Large intestine (tissue), 3 donors: ENCODE data around the gene DCUN1D4. TPM values are rescaled to one million over a fixed set of nuclear protein-coding genes. Genes with fewer than 3 reads are reported as not detected.

ENCODE experiments used
- DNase-seq, 2 donors: peaks; one replicate each; pipeline versions ENCODE4 v3.0.0 to v3.0.0-alpha.2; 2013
- H3K27ac ChIP-seq: one replicate; pipeline ENCODE4 v1.5.1; 2013; ENCODE audit warnings: low read length
- H3K27me3 ChIP-seq: 2 replicates; pipeline ENCODE4 v1.6.1; 2013; ENCODE audit warnings: low read length; ENCODE audit not compliant: control insufficient read depth, insufficient read depth
- H3K36me3 ChIP-seq: 2 replicates; pipeline ENCODE4 v1.6.1; 2013; ENCODE audit warnings: low read length; ENCODE audit not compliant: control insufficient read depth, insufficient read depth
- H3K4me1 ChIP-seq: one replicate; pipeline ENCODE4 v1.6.1; 2013; ENCODE audit warnings: low read length; ENCODE audit not compliant: control insufficient read depth, insufficient read depth
- H3K4me3 ChIP-seq: one replicate; pipeline ENCODE4 v1.5.1; 2013; ENCODE audit warnings: low read length
- H3K9me3 ChIP-seq: one replicate; pipeline ENCODE4 v1.6.1; 2013; ENCODE audit warnings: mild to moderate bottlenecking, low read depth, low read length, moderate library complexity; ENCODE audit not compliant: control insufficient read depth
- WGBS: methylation state at CpG from one replicate; pipeline ENCODE4 v1.1.5; 2013; ENCODE audit warnings: low lambda C conversion rate; ENCODE audit not compliant: insufficient coverage; 5-methylcytosine and 5-hydroxymethylcytosine counted together
- polyA plus RNA-seq: library from polyadenylated mRNA; unstranded; fragments of 120-200 nt; gene quantifications from one replicate; pipeline ENCODE4 v1.2.1, GENCODE V29; 2013

DCUN1D4 gene
- polyA plus RNA-seq, 1 donor: 44.1 TPM

DNA sequence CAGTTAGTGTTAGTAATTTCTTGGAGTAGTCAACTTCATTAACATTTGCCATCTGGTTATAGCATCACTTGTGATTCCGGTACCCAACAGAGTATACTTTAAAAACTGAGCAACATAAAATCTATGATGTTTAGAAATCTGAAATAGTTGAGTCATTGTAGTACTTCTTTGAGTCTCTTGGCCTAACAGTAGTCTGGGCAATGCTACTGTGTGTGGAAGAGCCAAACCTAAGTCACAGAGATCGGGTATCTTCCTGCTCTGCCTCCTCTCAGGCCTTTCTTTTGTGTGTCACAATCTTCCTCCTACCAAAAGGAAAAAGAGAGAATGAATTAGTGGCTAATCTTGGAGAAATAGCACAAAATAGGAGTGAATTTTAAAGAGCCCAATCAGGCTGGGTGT is 25.5 kb downstream of the DCUN1D4 start:
- no peaks in the 10 kb centered on the region for H3K4me1 ChIP-seq
- no peaks in the 10 kb centered on the region for H3K9me3 ChIP-seq
- no peak overlapping the region for H3K4me3 ChIP-seq
- DNase-seq: no peak
- H3K36me3 ChIP-seq: peaks cover 64% of the 10 kb centered on the region
- no peak overlapping the region for H3K27ac ChIP-seq
- no CpG with 5 or more reads among the region's 2 CpGs for WGBS
- H3K27me3 ChIP-seq: no peaks in the 10 kb centered on the region

DNA sequence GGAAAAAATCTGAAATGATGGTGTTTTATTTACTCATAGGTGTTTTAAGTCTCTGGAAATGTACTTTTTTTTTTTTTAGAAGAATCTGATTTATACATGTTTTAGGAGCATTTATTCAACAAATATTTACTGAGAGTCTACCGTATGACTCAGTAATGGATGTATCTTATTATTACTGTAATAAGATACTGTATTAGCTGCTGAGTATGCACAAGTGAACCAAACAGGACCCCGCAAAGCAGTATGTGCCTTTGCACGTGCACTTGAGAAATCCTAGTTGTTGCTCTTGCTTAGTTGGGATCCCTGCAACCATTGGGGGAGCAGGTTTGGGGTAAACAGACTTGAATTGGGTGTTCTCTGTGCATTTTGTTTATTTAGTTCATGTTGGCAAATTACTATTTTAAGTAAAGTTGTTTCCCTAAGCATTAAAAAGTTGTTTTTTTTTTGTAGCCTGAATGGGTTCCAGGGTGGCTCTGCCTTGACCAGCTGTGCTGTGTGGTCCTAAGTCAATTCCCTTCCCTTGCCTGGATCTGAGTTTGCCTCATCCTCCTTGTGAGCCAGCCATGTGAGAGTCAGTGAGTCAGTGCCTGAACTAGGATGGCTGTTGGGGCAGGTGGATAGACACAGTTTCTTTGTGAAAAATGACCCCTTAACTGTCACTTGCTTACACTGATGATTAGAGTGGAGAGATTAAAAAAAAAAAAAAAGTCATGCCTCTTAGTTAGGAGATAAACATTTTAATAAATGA is 27.7 kb downstream of the DCUN1D4 start:
- no peak for DNase-seq
- Histone ChIP-seq H3K36me3 (peaks cover 58% of the 10 kb centered on the region), H3K4me3 (no peak overlapping the region), H3K9me3 (no peaks in the 10 kb centered on the region), H3K27ac (no peak overlapping the region), H3K27me3 (no peaks in the 10 kb centered on the region), H3K4me1 (no peaks in the 10 kb centered on the region)
- WGBS: no CpG with 5 or more reads among the region's 3 CpGs

DNA sequence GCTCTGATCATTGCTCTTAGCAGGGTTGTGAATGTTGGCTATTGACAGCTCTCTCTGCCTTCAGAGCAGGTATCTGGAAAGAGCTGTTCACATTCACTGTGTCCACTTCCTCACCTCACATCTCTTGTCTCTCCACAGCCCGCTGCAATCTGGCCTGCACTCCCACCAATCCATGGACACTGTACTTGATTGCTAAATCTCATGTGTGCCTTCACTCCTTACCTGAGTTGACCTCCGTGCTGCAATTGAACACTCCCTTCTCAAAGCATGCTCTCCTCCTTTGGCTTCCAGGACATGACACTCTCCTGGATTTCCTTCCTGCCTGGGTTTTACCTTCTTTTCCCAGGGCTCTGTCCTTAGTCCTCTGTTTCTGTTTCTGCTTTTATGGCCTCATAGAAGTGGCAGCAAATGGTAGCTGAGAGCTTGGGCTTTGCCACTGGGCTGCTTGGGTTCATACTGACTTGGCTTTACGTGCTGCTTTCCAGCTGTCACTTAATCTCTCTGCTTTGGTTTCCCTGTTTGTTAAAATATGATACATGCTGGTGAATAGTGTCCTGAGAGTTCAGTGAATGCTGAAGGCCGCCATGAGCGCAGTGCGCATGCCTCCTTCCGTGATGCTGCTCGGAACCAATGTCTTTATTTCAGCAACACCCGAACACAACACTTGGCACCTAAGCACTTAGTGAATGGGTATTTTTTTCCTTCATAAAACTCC is 29.5 kb downstream of the DCUN1D4 start:
- Histone ChIP-seq H3K4me1 (no peaks in the 10 kb centered on the region), H3K27ac (no peak overlapping the region), H3K36me3 (peaks cover 58% of the 10 kb centered on the region), H3K9me3 (no peaks in the 10 kb centered on the region), H3K27me3 (no peaks in the 10 kb centered on the region), H3K4me3 (no peak overlapping the region)
- no peak for DNase-seq
- 73% methylated on average over 2 of the region's 9 CpGs for WGBS

DNA sequence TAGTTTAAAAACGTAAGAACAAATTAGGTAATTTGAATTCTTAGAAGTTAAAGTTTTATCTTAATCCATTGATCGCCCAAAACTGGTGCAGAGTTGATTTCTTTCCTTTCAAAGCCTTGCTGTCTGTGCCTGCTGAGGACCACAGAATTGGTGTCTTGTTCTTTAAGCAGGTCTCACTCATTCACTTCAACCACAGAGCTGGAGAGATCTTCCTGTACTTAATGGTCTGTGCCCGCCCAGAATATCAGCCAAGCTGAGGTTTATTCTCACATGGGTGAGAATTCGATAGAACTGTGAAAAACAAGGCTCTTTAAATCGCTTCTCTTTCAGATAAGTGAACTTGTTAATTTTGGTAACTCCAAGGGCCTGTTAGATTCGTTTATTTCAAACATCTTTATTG is 31.6 kb downstream of the DCUN1D4 start:
- WGBS: 100% methylated on average over 2 of the region's 6 CpGs
- H3K4me3 ChIP-seq: no peak overlapping the region
- H3K4me1 ChIP-seq: no peaks in the 10 kb centered on the region
- no peaks in the 10 kb centered on the region for H3K27me3 ChIP-seq
- H3K36me3 ChIP-seq: peaks cover 62% of the 10 kb centered on the region
- no peak overlapping the region for H3K27ac ChIP-seq
- DNase-seq: no peak
- no peaks in the 10 kb centered on the region for H3K9me3 ChIP-seq

DNA sequence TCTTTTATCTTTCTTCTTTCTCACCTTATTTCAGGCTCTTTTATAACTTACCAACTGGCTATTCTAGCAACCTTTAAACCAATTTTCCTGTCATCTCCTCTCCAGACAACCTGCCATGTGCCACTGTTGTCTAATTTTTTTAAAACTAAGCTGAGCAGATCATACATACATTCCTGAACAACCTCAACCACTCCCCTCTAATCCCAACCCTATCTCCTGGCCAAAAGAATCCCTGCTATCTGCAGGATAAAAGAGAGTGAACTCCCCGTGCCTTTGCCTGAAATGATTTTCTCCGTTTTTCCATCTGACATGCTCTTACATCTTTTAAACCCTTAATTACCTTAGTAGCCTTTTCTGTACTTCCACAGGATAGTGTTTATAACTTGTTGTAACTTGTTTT is 35.5 kb downstream of the DCUN1D4 start:
- H3K27ac ChIP-seq: no peak overlapping the region

DNA sequence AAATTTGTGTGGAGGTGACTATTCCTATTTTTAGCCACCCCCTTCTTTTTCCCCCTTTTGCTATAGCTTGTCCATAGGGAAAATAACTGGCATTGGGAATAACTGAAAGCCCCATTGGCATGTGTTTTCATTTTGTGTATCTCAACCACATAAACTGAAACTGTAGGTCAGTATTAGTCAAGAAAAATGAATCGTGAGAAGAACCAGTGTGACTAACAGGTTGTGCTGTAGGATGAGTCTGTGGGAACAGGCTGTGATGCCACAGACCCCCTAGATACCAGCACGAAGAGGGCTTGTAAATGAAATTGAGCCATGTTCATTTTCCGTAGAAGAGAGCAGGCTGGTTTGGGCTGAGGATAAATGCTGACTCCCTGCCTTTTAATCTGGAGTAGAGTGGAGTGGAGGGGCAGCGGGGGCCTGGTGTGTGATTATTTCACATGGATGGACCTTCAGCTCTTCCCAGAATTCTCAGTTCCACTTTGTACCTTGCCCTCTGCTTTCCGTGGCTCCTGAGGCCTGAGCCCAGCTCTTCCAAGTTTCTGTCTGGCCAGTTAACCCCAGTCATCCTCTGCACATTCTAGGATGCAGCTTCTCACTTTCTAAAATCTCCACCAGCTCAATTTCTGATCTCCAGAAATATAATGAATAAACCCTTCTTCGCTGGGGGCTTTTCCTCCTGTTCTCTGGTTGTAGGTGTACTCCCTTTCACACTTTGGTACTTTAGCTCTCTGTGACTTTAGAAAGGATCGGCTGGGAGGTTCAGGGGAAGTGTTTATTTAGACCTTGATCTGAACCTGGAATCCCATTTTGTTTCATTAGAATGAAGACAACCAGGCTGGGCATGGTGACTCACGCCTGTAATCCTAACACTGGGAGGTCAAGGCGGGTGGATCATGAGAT is 37.3 kb downstream of the DCUN1D4 start:
- Histone ChIP-seq H3K36me3 (peaks cover 36% of the 10 kb centered on the region), H3K4me3 (no peak overlapping the region), H3K27me3 (no peaks in the 10 kb centered on the region), H3K9me3 (no peaks in the 10 kb centered on the region), H3K27ac (peak overlapping the region; percentile 82), H3K4me1 (peaks cover 9% of the 10 kb centered on the region)
- WGBS: 43% methylated on average over 2 of the region's 9 CpGs
- DNase-seq: peak; percentile 71 to 88

More for the DNA sequence above, 35.5 kb downstream of the DCUN1D4 start:
- no peak overlapping the region for H3K4me3 ChIP-seq
- peaks cover 42% of the 10 kb centered on the region for H3K36me3 ChIP-seq
- no CpG with 5 or more reads among the region's 2 CpGs for WGBS
- H3K9me3 ChIP-seq: no peaks in the 10 kb centered on the region
- DNase-seq: no peak
- no peaks in the 10 kb centered on the region for H3K27me3 ChIP-seq
- peaks cover 9% of the 10 kb centered on the region for H3K4me1 ChIP-seq

DNA sequence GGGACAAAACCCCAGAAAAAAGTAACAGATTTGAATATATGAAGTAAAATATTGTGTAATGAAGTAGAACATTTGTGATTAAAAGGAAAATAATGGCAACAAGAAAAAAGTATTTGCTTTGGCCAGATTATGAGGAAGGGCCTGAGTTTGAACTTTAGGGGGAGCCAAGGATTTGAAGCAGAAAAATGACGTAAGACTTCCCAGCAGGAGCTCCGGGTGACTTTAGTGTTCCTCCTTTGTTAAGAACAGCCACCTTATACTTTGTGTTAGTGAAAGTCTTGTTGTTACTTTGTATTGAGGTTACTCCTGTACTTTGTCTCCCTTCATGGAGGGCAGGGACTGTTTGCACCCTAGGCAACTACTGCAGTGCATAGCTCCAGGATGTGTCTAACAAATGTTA is 41.1 kb downstream of the DCUN1D4 start:
- Histone ChIP-seq H3K9me3 (no peaks in the 10 kb centered on the region), H3K36me3 (peaks cover 33% of the 10 kb centered on the region), H3K4me1 (peaks cover 9% of the 10 kb centered on the region), H3K27ac (no peak overlapping the region), H3K27me3 (no peaks in the 10 kb centered on the region), H3K4me3 (no peak overlapping the region)
- no CpG with 5 or more reads among the region's 2 CpGs for WGBS
- DNase-seq: no peak

DNA sequence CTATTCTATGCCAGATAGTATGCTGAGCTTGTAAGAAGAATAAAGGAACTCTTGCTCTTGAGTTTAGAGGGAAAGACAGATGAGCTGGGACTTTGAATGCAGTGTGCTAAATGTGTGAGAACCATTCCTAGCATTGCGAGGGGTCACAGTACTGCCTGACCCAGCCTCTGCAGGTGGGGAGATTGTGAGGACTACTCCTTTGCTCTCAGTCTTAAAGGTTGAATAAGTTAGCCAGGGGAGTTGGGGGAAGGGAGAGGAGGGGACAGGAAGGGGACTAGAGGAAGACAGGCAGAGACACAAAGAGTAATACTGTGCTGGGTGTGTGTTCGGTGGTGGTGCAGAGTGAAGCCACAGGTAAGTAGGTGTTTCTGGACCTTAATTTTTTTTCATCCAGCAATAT is 41.7 kb downstream of the DCUN1D4 start:
- Histone ChIP-seq H3K4me3 (no peak overlapping the region), H3K27me3 (no peaks in the 10 kb centered on the region), H3K9me3 (no peaks in the 10 kb centered on the region), H3K36me3 (peaks cover 30% of the 10 kb centered on the region), H3K27ac (no peak overlapping the region), H3K4me1 (peaks cover 9% of the 10 kb centered on the region)
- WGBS: no CpG with 5 or more reads among the region's 2 CpGs
- no peak for DNase-seq

DNA sequence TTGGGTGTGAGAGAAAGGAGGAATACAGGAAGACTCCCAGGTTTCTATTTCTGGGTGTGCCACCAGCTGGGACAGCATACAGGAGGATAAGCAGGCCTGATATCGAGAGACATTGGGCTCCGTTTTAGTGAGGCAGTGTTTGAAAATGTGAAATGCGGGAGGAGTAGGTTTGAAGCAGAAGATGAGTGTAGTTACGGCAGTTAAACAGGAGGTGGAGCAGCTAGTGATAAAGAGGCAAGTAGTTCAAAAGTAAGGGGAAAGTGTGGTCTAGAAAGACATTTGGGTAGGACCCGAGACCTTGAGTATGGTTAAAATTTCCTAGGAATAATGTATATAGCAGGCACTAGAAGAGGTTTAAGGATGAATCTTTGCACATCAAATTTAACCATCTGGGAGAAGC is 42.4 kb downstream of the DCUN1D4 start:
- Histone ChIP-seq H3K36me3 (peaks cover 32% of the 10 kb centered on the region), H3K27ac (no peak overlapping the region)

DNA sequence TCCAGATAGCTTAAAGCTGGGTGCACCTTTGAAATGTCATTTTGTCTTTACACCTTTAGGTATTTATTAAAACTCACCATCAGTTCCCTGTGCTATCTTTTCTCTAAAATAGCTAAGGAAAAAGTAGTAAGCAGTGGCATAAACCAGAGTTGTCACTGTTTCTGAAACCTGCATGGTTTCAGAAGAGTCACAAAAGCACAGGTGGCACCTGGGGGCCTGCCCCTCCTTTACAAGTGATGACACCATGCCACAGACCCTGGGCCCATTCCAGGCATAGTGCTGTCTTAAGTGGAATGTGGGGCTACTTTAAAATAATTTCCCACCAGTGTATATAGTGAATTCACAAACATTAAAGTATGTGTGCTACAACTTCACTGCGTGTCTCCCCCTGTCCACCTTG is 47.8 kb downstream of the DCUN1D4 start:
- no peaks in the 10 kb centered on the region for H3K27me3 ChIP-seq
- no peak overlapping the region for H3K27ac ChIP-seq
- 100% methylated on average over 1 of the region's 1 CpG for WGBS
- peaks cover 45% of the 10 kb centered on the region for H3K36me3 ChIP-seq
- DNase-seq: no peak
- H3K9me3 ChIP-seq: no peaks in the 10 kb centered on the region
- H3K4me3 ChIP-seq: no peak overlapping the region
- H3K4me1 ChIP-seq: no peaks in the 10 kb centered on the region

More for the DNA sequence above, 42.4 kb downstream of the DCUN1D4 start:
- Histone ChIP-seq H3K27me3 (no peaks in the 10 kb centered on the region), H3K4me3 (no peak overlapping the region), H3K9me3 (no peaks in the 10 kb centered on the region), H3K4me1 (peaks cover 9% of the 10 kb centered on the region)
- WGBS: 60% methylated on average over 1 of the region's 5 CpGs
- DNase-seq: no peak
